ENCODE results near the gene NRIP3. TPM values are rescaled to one million over a fixed set of nuclear protein-coding genes. Genes with fewer than 3 reads are reported as not detected.

Gene NRIP3
- polyA plus RNA-seq, 3 donors: 0.28 to 4.8 (median 1.0) TPM

DNA sequence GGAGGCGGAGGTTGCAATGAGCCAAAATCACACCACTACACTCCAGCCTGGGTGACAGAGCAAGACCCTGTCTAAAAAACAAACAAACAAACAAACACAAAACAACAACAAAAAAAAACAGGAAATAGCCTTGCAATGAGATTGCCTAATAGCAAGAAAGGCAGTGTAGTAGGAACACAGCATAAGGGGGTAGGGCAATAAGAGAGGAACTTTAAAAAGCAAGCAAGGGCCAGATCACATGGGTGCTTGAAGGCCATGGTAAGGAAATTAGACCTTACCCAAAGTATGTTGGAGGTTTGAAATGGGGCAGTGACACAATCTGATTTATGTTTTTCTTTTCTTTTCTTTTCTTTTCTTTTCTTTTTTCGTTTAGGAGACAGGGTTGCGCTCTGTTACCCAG, 34.7 kb upstream of the NRIP3 start:
- Histone ChIP-seq H3K4me1 (ENCODE audit: control insufficient read depth in 1 of 2, insufficient read depth in 2 of 2, low read length in 2 of 2) (peaks cover 28% of the 10 kb centered on the region in 2 donors), H3K4me2 (replicated peaks; ENCODE audit: extremely low read depth, low read length, poor library complexity, severe bottlenecking) (no peak overlapping the region), H3K36me3 (replicated peaks in 1 of 2; ENCODE audit: control insufficient read depth in 1 of 2, insufficient read depth in 2 of 2, low read length in 2 of 2) (no peaks in the 10 kb centered on the region), H3K9ac (ENCODE audit: insufficient read depth, low read length, poor library complexity, severe bottlenecking) (no peak overlapping the region), H2AFZ (ENCODE audit: insufficient read depth, low read depth, low read length, poor library complexity, severe bottlenecking) (peak overlapping the region; percentile 59), H4K20me1 (ENCODE audit: insufficient read depth, low read length) (no peaks in the 10 kb centered on the region), H3K4me3 (replicated peaks in 1 of 3; ENCODE audit: low read depth in 2 of 3, low read length in 3 of 3) (peak overlapping the region in 1 of 3 experiments; percentile 22), H3K27me3 (ENCODE audit: control insufficient read depth in 2 of 2, insufficient read depth in 2 of 2, low read length in 2 of 2) (peaks cover 3% of the 10 kb centered on the region in 2 donors), H3K27ac (ENCODE audit: low read depth in 1 of 2, low read length in 2 of 2) (peak overlapping the region; percentile 79 to 90), H3K79me2 (ENCODE audit: insufficient read depth, low read length) (no peaks in the 10 kb centered on the region), H3K9me3 (replicated peaks in 1 of 2; ENCODE audit: control insufficient read depth in 1 of 2, insufficient read depth in 1 of 2, low read length in 2 of 2) (no peaks in the 10 kb centered on the region)
- WGBS (ENCODE audit: insufficient coverage): no CpG with 5 or more reads among the region's 3 CpGs
- H3K36me3 Mint-ChIP-seq: no peaks in the 10 kb centered on the region
- peaks cover 0 to 2% (median 0%) of the 10 kb centered on the region in 7 donors for H3K9me3 Mint-ChIP-seq
- H3K27me3 Mint-ChIP-seq (ENCODE audit: low read depth in 3 of 3): peaks cover 0 to 2% (median 0%) of the 10 kb centered on the region in 3 donors
- peak overlapping the region; percentile 85 to 95 (median 92) for H3K27ac Mint-ChIP-seq
- peak; percentile 64 to 69 (median 68) for DNase-seq
- peaks cover 26% of the 10 kb centered on the region for H3K4me1 Mint-ChIP-seq
- TF ChIP-seq, protein P1, sequence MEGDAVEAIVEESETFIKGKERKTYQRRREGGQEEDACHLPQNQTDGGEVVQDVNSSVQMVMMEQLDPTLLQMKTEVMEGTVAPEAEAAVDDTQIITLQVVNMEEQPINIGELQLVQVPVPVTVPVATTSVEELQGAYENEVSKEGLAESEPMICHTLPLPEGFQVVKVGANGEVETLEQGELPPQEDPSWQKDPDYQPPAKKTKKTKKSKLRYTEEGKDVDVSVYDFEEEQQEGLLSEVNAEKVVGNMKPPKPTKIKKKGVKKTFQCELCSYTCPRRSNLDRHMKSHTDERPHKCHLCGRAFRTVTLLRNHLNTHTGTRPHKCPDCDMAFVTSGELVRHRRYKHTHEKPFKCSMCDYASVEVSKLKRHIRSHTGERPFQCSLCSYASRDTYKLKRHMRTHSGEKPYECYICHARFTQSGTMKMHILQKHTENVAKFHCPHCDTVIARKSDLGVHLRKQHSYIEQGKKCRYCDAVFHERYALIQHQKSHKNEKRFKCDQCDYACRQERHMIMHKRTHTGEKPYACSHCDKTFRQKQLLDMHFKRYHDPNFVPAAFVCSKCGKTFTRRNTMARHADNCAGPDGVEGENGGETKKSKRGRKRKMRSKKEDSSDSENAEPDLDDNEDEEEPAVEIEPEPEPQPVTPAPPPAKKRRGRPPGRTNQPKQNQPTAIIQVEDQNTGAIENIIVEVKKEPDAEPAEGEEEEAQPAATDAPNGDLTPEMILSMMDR (IDR thresholded peaks at IDR 0.05): no peak
- no peak overlapping the region for H3K4me3 Mint-ChIP-seq
- intact Hi-C loops (cut with micrococcal nuclease): no loop called here

DNA sequence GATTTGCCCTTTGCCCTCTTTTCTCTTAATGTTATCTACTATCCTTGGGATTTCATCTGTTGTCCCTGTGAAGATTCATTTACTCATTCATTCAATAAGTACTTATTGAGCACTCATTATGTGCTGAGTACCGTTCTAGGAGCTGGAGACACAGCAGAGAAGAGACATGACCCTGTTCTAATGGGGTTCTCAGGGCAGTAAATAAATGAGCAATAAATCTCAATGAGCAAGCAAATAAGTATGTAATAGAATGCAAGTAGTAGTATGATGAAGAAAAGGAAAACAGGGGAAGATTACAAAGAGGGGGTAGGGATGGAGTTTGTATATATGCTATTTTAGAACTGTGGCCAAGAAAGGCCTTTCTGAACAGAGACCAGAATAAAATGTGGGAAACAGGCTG, 34.2 kb upstream of the NRIP3 start:
- H4K20me1 ChIP-seq (ENCODE audit: insufficient read depth, low read length): no peaks in the 10 kb centered on the region
- H3K4me3 Mint-ChIP-seq: no peak overlapping the region
- H2AFZ ChIP-seq (ENCODE audit: insufficient read depth, low read depth, low read length, poor library complexity, severe bottlenecking): no peak overlapping the region
- no peaks in the 10 kb centered on the region for H3K36me3 Mint-ChIP-seq
- TF ChIP-seq, protein P1 (IDR thresholded peaks at IDR 0.05): no peak
- no peak overlapping the region for H3K4me2 ChIP-seq (replicated peaks; ENCODE audit: extremely low read depth, low read length, poor library complexity, severe bottlenecking)
- H3K9me3 Mint-ChIP-seq: peaks cover 0 to 2% (median 0%) of the 10 kb centered on the region in 7 donors
- intact Hi-C loops (cut with micrococcal nuclease): no loop called here
- no peak overlapping the region for H3K4me3 ChIP-seq (replicated peaks in 1 of 3; ENCODE audit: low read depth in 2 of 3, low read length in 3 of 3)
- H3K27ac Mint-ChIP-seq: peak overlapping the region; percentile 85 to 95 (median 92)
- H3K79me2 ChIP-seq (ENCODE audit: insufficient read depth, low read length): no peaks in the 10 kb centered on the region
- H3K27me3 ChIP-seq (ENCODE audit: control insufficient read depth in 2 of 2, insufficient read depth in 2 of 2, low read length in 2 of 2): peaks cover 3% of the 10 kb centered on the region in 2 donors
- no peak overlapping the region for H3K9ac ChIP-seq (ENCODE audit: insufficient read depth, low read length, poor library complexity, severe bottlenecking)
- H3K4me1 Mint-ChIP-seq: peaks cover 26% of the 10 kb centered on the region
- H3K9me3 ChIP-seq (replicated peaks in 1 of 2; ENCODE audit: control insufficient read depth in 1 of 2, insufficient read depth in 1 of 2, low read length in 2 of 2): no peaks in the 10 kb centered on the region
- peaks cover 0 to 2% (median 0%) of the 10 kb centered on the region in 3 donors for H3K27me3 Mint-ChIP-seq (ENCODE audit: low read depth in 3 of 3)
- 100% methylated on average over 1 of the region's 1 CpG for WGBS (ENCODE audit: insufficient coverage)
- no peaks in the 10 kb centered on the region for H3K36me3 ChIP-seq (replicated peaks in 1 of 2; ENCODE audit: control insufficient read depth in 1 of 2, insufficient read depth in 2 of 2, low read length in 2 of 2)
- peaks cover 28% of the 10 kb centered on the region in 2 donors for H3K4me1 ChIP-seq (ENCODE audit: control insufficient read depth in 1 of 2, insufficient read depth in 2 of 2, low read length in 2 of 2)
- no peak for DNase-seq
- peak overlapping the region; percentile 79 to 90 for H3K27ac ChIP-seq (ENCODE audit: low read depth in 1 of 2, low read length in 2 of 2)

Measured in CD14-positive monocyte (primary cell).